Parathyroid adenoma (tissue), 2 donors: ENCODE results near the gene GSC2.
A peak's percentile ranks its signal among the peaks of the same experiment; 100 is the strongest.

Experiments
- H2AFZ ChIP-seq: fragments of 300-600 bp; sonication (generic); one replicate; pipeline ENCODE4 v1.7.0; 2017; ENCODE audit warnings: antibody characterized with exemption, mild to moderate bottlenecking
- H3K27ac ChIP-seq: fragments of 300-600 bp; sonication (generic); one replicate; pipeline ENCODE4 v1.7.0; 2017
- H3K27me3 ChIP-seq: fragments of 300-600 bp; sonication (generic); one replicate; pipeline ENCODE4 v1.7.0; 2017; ENCODE audit warnings: low read length; ENCODE audit not compliant: control insufficient read depth, insufficient read depth
- H3K36me3 ChIP-seq: fragments of 300-600 bp; sonication (generic); one replicate; pipeline ENCODE4 v1.7.0; 2017; ENCODE audit warnings: low read length; ENCODE audit not compliant: control insufficient read depth, insufficient read depth
- H3K4me1 ChIP-seq: fragments of 300-600 bp; sonication (generic); one replicate; pipeline ENCODE4 v1.7.0; 2017; ENCODE audit warnings: control low read depth
- H3K4me2 ChIP-seq: fragments of 300-600 bp; sonication (generic); one replicate; pipeline ENCODE4 v1.7.0; 2017; ENCODE audit warnings: low read length
- H3K4me3 ChIP-seq: fragments of 300-600 bp; sonication (generic); one replicate; pipeline ENCODE4 v1.7.0; 2017; ENCODE audit warnings: low read depth, low read length
- H3K79me2 ChIP-seq: fragments of 300-600 bp; sonication (generic); one replicate; pipeline ENCODE4 v1.7.0; 2017; ENCODE audit warnings: control low read depth
- H3K9ac ChIP-seq: fragments of 300-600 bp; sonication (generic); one replicate; pipeline ENCODE4 v1.7.0; 2017; ENCODE audit warnings: mild to moderate bottlenecking
- H3K9me3 ChIP-seq: fragments of 300-600 bp; sonication (generic); one replicate; pipeline ENCODE4 v1.7.0; 2017; ENCODE audit warnings: low read length; ENCODE audit not compliant: control insufficient read depth
- TF ChIP-seq, protein P1 (sequence below): fragments of 300-600 bp; sonication (generic); IDR thresholded peaks from one replicate; pipeline ENCODE4 v1.7.0; 2017; ENCODE audit warnings: antibody characterized with exemption, mild to moderate bottlenecking
- donor health status: primary hyperparathyroidism.

Gene GSC2

GRCh38 chr22:19152942-19153883 lies 3.1 kb upstream of the GSC2 start:
- Histone ChIP-seq H3K9ac (no peak overlapping the region), H3K4me1 (no peaks in the 10 kb centered on the region), H3K79me2 (no peaks in the 10 kb centered on the region), H3K27ac (no peak overlapping the region), H3K27me3 (no peaks in the 10 kb centered on the region), H3K36me3 (no peaks in the 10 kb centered on the region), H2AFZ (no peak overlapping the region), H3K4me2 (no peak overlapping the region), H3K4me3 (no peak overlapping the region), H3K9me3 (no peaks in the 10 kb centered on the region)
- TF ChIP-seq, protein P1, sequence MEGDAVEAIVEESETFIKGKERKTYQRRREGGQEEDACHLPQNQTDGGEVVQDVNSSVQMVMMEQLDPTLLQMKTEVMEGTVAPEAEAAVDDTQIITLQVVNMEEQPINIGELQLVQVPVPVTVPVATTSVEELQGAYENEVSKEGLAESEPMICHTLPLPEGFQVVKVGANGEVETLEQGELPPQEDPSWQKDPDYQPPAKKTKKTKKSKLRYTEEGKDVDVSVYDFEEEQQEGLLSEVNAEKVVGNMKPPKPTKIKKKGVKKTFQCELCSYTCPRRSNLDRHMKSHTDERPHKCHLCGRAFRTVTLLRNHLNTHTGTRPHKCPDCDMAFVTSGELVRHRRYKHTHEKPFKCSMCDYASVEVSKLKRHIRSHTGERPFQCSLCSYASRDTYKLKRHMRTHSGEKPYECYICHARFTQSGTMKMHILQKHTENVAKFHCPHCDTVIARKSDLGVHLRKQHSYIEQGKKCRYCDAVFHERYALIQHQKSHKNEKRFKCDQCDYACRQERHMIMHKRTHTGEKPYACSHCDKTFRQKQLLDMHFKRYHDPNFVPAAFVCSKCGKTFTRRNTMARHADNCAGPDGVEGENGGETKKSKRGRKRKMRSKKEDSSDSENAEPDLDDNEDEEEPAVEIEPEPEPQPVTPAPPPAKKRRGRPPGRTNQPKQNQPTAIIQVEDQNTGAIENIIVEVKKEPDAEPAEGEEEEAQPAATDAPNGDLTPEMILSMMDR: no peak

GRCh38 chr22:19151329-19152191 lies 1.5 kb upstream of the GSC2 start:
- no peaks in the 10 kb centered on the region for H3K27me3 ChIP-seq
- no peaks in the 10 kb centered on the region for H3K4me1 ChIP-seq
- no peak overlapping the region for H3K27ac ChIP-seq
- TF ChIP-seq, protein P1: no peak
- H3K4me2 ChIP-seq: no peak overlapping the region
- no peaks in the 10 kb centered on the region for H3K79me2 ChIP-seq
- no peaks in the 10 kb centered on the region for H3K36me3 ChIP-seq
- no peak overlapping the region for H3K9ac ChIP-seq
- no peak overlapping the region for H3K4me3 ChIP-seq
- H3K9me3 ChIP-seq: no peaks in the 10 kb centered on the region
- no peak overlapping the region for H2AFZ ChIP-seq

GRCh38 chr22:19150482-19151328 lies 613 bp upstream of the GSC2 start:
- Histone ChIP-seq H3K79me2 (no peaks in the 10 kb centered on the region), H3K9ac (no peak overlapping the region), H2AFZ (no peak overlapping the region), H3K4me1 (no peaks in the 10 kb centered on the region), H3K27ac (no peak overlapping the region), H3K4me3 (no peak overlapping the region), H3K36me3 (no peaks in the 10 kb centered on the region), H3K27me3 (no peaks in the 10 kb centered on the region), H3K9me3 (no peaks in the 10 kb centered on the region), H3K4me2 (no peak overlapping the region)
- TF ChIP-seq, protein P1: no peak

- H3K79me2 ChIP-seq: peaks cover under 1% of the 10 kb centered on the region
- H2AFZ ChIP-seq: peak overlapping the region; percentile 42
- peak overlapping the region; percentile 35 for H3K4me2 ChIP-seq
- H3K36me3 ChIP-seq: no peaks in the 10 kb centered on the region
- TF ChIP-seq, protein P1: no peak
- H3K27ac ChIP-seq: no peak overlapping the region
- no peak overlapping the region for H3K9ac ChIP-seq
- H3K27me3 ChIP-seq: no peaks in the 10 kb centered on the region
- H3K9me3 ChIP-seq: no peaks in the 10 kb centered on the region
- H3K4me3 ChIP-seq: peak overlapping the region; percentile 9
- no peaks in the 10 kb centered on the region for H3K4me1 ChIP-seq
Observed at GRCh38 chr22:19149047-19149883, 827 bp downstream of the GSC2 start.
